C4-2B (cell line): Measurements from ENCODE around the gene KLHDC4.

ENCODE experiments used
- CTCF ChIP-seq: fragments of 450-650 bp; conservative IDR thresholded peaks from 2 replicates; pipeline ENCODE4 v1.5.1; 2017; ENCODE audit warnings: mild to moderate bottlenecking
- ZFX ChIP-seq: fragments of 450-650 bp; IDR thresholded peaks from 2 replicates; pipeline ENCODE4 v1.6.1; 2017

GRCh38 chr16:87742781-87743490 lies 22.9 kb downstream of the KLHDC4 start:
- no peak for TF ChIP-seq CTCF
- TF ChIP-seq ZFX: no peak
